Lower lobe of right lung (tissue), 2 donors: ENCODE measurements around the gene UTF1. TPM values are rescaled to one million over a fixed set of nuclear protein-coding genes. Genes with fewer than 3 reads are reported as not detected.

Source experiments
- ATAC-seq, 2 donors: fragments of 200-7000 bp; cut with Tn5 transposase; one replicate each; pipeline ENCODE4 v1.9.1; 2020 to 2022; ENCODE audit warnings: mild to moderate bottlenecking in 2 of 2, moderate library complexity in 2 of 2
- DNase-seq: peaks from one replicate; pipeline ENCODE4 v3.0.0-alpha.2; 2020
- H3K27ac ChIP-seq: fragments of 200-600 bp; one replicate; pipeline ENCODE4 v1.8.0; 2022
- H3K27me3 ChIP-seq: fragments of 200-600 bp; one replicate; pipeline ENCODE4 v1.8.0; 2022; ENCODE audit warnings: low read depth
- H3K36me3 ChIP-seq: fragments of 200-600 bp; one replicate; pipeline ENCODE4 v1.8.0; 2022; ENCODE audit warnings: mild to moderate bottlenecking
- H3K4me1 ChIP-seq: fragments of 200-600 bp; one replicate; pipeline ENCODE4 v1.8.0; 2022
- H3K4me3 ChIP-seq: fragments of 200-600 bp; one replicate; pipeline ENCODE4 v1.8.0; 2022; ENCODE audit warnings: mild to moderate bottlenecking
- H3K9me3 ChIP-seq: fragments of 200-600 bp; one replicate; pipeline ENCODE4 v1.8.0; 2022
- intact Hi-C: fragments of 100-400 bp; cut with DNase I; formaldehyde crosslinking; loops from one replicate; pipeline ENCODE4 v1.11.0; 2022
- total RNA-seq: library from RNA; stranded (reverse); fragmentation: NEBNext Ultra II Directional; extraction: Animal tissue kit (Norgen Biotek cat#: 25700); gene quantifications from one replicate; pipeline ENCODE4 v1.2.1, GENCODE V29; 2021
- TF ChIP-seq, protein P1 (sequence below): fragments of 200-600 bp; IDR thresholded peaks from one replicate; pipeline ENCODE4 v1.8.0; 2022; ENCODE audit warnings: antibody characterized with exemption, mild to moderate bottlenecking
- donor health status: DM: no; HTN: yes; CAD: no; lungs with severe emphysema.

Gene UTF1
- total RNA-seq, 1 donor from 2014 or later: not detected

DNA sequence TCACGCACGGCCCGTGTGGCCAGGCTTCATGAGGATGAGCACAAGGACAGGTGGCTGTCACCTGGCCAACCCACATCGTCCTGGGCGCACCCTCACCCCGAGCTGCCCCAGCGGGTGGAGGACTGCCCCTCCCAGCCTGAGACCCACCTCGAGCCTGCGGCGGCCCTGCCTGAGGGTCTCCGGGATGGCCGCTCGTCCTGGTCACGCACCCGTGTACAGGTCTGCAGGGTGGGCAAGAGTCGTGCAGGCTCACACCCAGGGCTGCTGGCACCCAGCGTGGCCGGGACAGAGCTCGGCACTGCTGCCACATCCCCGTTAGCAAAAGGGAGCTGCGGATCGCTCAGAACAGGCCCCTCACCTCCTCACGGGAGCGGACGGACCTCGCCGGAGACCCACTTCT is 14.4 kb upstream of the UTF1 start:
- no peak for DNase-seq
- Histone ChIP-seq H3K4me3 (no peak overlapping the region), H3K36me3 (no peaks in the 10 kb centered on the region), H3K4me1 (no peaks in the 10 kb centered on the region), H3K27ac (no peak overlapping the region), H3K27me3 (peaks cover 4% of the 10 kb centered on the region), H3K9me3 (no peaks in the 10 kb centered on the region)
- TF ChIP-seq, protein P1, sequence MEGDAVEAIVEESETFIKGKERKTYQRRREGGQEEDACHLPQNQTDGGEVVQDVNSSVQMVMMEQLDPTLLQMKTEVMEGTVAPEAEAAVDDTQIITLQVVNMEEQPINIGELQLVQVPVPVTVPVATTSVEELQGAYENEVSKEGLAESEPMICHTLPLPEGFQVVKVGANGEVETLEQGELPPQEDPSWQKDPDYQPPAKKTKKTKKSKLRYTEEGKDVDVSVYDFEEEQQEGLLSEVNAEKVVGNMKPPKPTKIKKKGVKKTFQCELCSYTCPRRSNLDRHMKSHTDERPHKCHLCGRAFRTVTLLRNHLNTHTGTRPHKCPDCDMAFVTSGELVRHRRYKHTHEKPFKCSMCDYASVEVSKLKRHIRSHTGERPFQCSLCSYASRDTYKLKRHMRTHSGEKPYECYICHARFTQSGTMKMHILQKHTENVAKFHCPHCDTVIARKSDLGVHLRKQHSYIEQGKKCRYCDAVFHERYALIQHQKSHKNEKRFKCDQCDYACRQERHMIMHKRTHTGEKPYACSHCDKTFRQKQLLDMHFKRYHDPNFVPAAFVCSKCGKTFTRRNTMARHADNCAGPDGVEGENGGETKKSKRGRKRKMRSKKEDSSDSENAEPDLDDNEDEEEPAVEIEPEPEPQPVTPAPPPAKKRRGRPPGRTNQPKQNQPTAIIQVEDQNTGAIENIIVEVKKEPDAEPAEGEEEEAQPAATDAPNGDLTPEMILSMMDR: no peak
- ATAC-seq: no peak
- intact Hi-C loops: no loop called here

DNA sequence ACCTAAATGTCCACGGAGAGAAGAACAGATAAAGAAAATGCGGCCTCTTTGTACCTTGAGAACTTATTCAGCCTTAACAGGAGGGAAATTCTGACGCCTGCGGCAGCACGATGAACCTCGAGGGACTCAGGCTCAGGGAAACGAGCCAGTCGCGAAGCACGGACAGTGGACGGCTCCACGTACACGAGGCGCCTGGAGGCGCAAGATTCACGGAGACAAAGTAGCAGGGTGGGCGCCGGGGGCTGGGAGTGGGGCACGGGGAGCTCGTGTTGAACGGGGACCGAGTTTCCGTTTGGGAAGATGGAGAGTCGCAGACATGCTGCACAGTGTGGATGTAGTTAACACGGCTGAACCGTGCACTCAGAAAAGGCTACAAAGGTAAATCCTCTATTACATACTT is 13.2 kb upstream of the UTF1 start:
- H3K27ac ChIP-seq: no peak overlapping the region
- no peaks in the 10 kb centered on the region for H3K4me1 ChIP-seq
- no peaks in the 10 kb centered on the region for H3K9me3 ChIP-seq
- intact Hi-C loops: no loop called here
- TF ChIP-seq, protein P1: no peak
- no peak overlapping the region for H3K4me3 ChIP-seq
- DNase-seq (no peak), ATAC-seq (peak in 1 of 2 donors; percentile 25)
- H3K36me3 ChIP-seq: no peaks in the 10 kb centered on the region
- peaks cover 12% of the 10 kb centered on the region for H3K27me3 ChIP-seq

DNA sequence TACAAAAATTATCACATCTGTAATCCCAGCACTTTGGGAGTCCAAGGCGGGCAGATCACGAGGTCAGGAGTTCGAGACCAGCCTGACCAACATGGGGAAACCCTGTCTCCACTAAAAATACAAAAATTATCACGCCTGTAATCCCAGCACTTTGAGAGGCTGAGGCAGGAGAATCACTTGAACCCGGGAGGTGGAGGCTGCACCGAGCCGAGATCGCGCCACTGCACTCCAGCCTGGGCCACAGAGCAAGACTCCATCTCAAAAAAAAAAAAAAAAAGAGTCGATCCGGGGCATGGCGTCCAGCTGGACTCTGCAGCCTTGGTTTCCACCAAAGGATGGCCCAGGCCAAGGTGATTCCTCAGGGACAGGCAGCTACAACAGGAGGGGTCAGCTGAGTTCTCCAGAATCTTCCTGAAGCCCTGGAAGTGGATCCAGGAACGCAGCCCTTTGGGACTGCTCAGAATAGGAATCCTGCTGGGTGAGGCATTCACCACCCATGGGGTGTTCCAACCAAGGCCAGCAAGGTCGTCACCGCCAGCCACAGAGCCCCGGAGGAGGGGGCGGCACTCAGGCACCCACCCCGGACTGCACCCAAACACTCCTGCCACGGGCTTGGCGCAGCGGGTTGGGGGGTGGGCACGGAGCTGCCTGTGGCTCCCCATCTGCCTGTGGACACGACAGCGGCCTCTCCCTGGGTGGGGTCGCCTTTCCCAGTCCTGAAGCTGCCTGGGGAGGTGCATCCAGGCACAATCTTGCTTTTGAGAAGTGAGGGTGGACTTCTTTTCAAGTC is 12.0 kb upstream of the UTF1 start:
- ATAC-seq (no peak), DNase-seq (no peak)
- peaks cover 12% of the 10 kb centered on the region for H3K27me3 ChIP-seq
- H3K4me3 ChIP-seq: no peak overlapping the region
- H3K27ac ChIP-seq: no peak overlapping the region
- intact Hi-C loops: no loop called here
- H3K9me3 ChIP-seq: no peaks in the 10 kb centered on the region
- H3K36me3 ChIP-seq: no peaks in the 10 kb centered on the region
- no peaks in the 10 kb centered on the region for H3K4me1 ChIP-seq
- TF ChIP-seq, protein P1: no peak

DNA sequence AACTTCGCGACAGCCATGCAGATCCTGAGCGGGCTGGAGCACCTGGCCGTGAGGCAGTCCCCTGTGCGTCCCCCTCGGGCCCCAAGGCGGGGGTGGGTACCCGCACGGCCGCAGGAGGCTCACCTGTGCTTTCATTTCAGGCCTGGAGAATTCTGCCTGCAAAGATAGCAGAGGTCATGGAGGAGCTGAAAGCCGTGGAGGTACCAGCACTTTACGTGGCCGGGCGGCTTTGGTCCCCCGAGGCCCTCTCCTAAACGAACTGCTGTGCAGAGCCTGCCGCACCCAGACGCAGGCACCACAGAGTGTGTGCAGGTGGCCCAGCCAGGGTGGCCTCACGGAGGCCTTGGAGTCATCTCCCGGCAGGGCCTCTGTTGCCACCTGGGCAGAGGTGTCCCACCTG is 11.1 kb upstream of the UTF1 start:
- Histone ChIP-seq H3K36me3 (no peaks in the 10 kb centered on the region), H3K4me3 (no peak overlapping the region), H3K4me1 (no peaks in the 10 kb centered on the region), H3K27me3 (peaks cover 12% of the 10 kb centered on the region), H3K9me3 (no peaks in the 10 kb centered on the region), H3K27ac (no peak overlapping the region)
- TF ChIP-seq, protein P1: no peak
- intact Hi-C loops: no loop called here
- no peak for DNase-seq
- ATAC-seq: no peak

DNA sequence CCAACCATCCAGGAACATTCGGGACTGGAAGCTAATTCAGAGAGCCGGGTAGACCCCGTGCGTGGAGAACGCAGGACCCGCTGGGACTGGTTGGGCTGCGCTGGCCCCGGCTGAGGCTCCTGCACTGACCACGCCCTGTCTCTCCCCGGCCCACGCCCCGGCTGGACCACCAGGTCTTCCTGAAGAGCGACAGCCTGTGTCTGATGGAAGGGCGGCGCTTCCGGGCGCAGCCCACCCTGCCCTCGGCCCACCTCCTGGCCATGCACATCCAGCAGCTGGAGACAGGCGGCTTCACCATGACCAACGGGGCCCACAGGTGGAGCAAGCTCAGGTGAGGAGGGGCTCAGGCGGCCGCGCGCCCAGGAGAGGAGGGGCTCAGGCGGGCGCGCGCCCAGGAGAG is 10.2 kb upstream of the UTF1 start:
- no peaks in the 10 kb centered on the region for H3K36me3 ChIP-seq
- TF ChIP-seq, protein P1: no peak
- H3K27me3 ChIP-seq: peaks cover 12% of the 10 kb centered on the region
- H3K4me1 ChIP-seq: no peaks in the 10 kb centered on the region
- ATAC-seq (no peak), DNase-seq (no peak)
- intact Hi-C loops: no loop called here
- H3K9me3 ChIP-seq: no peaks in the 10 kb centered on the region
- H3K4me3 ChIP-seq: no peak overlapping the region
- no peak overlapping the region for H3K27ac ChIP-seq
